Measurements from ENCODE around the gene FOXR1.

DNA sequence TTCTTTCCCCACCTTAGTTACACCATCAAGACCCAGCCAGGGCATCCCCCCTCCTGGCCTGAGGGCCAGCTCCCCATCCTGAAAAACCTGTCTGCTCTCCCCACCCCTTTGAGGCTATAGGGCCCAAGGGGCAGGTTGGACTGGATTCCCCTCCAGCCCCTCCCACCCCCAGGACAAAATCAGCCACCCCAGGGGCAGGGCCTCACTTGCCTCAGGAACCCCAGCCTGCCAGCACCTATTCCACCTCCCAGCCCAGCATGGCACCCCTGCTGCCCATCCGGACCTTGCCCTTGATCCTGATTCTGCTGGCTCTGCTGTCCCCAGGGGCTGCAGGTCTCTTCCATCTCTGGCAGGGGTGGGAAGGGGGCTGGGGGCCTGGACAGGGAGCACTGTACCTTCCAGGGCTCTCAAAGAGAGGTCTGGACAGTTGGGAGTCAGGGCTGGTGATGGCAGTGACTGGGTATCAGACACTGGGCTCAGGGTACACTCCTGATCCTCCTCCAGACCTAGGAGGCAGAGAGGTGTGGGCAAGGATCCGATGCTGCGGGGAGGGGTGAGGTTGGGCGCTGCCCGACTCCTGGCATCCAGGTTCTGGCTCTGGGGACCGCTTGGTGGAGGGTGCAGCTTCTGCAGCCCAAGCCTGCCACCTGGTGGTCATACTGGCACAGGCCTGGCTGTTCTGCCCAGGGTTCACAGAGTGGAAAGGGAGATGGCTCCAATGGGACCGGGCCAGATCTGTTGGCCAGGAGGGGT is 15.3 kb upstream of the FOXR1 start, which contains the start of gene UPK2:
- TF ChIP-seq, protein P1, sequence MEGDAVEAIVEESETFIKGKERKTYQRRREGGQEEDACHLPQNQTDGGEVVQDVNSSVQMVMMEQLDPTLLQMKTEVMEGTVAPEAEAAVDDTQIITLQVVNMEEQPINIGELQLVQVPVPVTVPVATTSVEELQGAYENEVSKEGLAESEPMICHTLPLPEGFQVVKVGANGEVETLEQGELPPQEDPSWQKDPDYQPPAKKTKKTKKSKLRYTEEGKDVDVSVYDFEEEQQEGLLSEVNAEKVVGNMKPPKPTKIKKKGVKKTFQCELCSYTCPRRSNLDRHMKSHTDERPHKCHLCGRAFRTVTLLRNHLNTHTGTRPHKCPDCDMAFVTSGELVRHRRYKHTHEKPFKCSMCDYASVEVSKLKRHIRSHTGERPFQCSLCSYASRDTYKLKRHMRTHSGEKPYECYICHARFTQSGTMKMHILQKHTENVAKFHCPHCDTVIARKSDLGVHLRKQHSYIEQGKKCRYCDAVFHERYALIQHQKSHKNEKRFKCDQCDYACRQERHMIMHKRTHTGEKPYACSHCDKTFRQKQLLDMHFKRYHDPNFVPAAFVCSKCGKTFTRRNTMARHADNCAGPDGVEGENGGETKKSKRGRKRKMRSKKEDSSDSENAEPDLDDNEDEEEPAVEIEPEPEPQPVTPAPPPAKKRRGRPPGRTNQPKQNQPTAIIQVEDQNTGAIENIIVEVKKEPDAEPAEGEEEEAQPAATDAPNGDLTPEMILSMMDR (tag by site-specific recombination; IDR thresholded peaks at IDR 0.05), result peak; percentile 90
- TF ChIP-seq HOXD13 (CRISPR knock-in tag; IDR thresholded peaks at IDR 0.05; ENCODE audit: borderline replicate concordance) (no peak), ZBTB8A (tag by site-specific recombination; IDR thresholded peaks at IDR 0.05) (no peak), ZNF423 (tag by site-specific recombination; IDR thresholded peaks at IDR 0.05) (no peak), REPIN1 (tag by site-specific recombination; IDR thresholded peaks at IDR 0.05; ENCODE audit: low read depth) (no peak), GLI4 (tag by site-specific recombination; IDR thresholded peaks at IDR 0.05) (no peak), ZNF561 (tag by site-specific recombination; IDR thresholded peaks at IDR 0.05; ENCODE audit: borderline replicate concordance) (no peak)

All from HEK293 (cell line).